COR-L47 (cell line): ENCODE data around the gene C6orf141.
"Not testable (repeated sequence)": the region's sequence is repeated elsewhere in the genome, so short reads cannot be mapped to it uniquely, and the experiment has no call there.

Experiments
- DNase-seq: peaks from one replicate; lab custom pipeline; 2025; lab: John Stamatoyannopoulos, UW

The C6orf141 gene

GRCh38 chr6:49576618-49577017 lies 26.1 kb downstream of the C6orf141 start:
- no peak for DNase-seq

- no peak for DNase-seq
These were observed 29.2 kb downstream of the C6orf141 start for GRCh38 chr6:49579649-49580048.

- no peak for DNase-seq
These were observed 32.1 kb downstream of the C6orf141 start for GRCh38 chr6:49582529-49582928.

GRCh38 chr6:49587262-49587661 lies 36.8 kb downstream of the C6orf141 start:
- DNase-seq, result not testable (repeated sequence)
